Measurements from ENCODE around the gene HSPG2. TPM values are rescaled to one million over a fixed set of nuclear protein-coding genes. Genes with fewer than 3 reads are reported as not detected.
"Not testable (repeated sequence)": the region's sequence is repeated elsewhere in the genome, so short reads cannot be mapped to it uniquely, and the experiment has no call there.

The HSPG2 gene
- 350 TPM for polyA plus RNA-seq (ENCODE audit: insufficient read length)

DNA sequence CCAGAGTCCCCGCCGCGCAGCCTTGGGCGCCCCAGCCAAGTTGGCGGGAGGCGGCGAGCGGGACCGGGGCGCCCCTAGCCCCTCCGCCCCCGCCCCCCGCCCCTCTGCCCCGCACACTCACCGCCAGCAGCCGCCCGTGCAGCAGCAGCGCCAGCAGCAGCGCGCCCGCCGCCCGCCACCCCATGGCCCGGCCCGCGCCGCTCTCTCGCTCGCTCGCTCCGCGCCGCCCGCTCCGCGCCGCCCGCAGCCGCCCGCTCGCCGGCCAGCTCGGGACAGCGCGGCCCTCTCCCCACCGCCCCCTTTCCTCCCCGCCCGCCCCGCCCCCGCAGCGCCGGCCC lies at the start of gene HSPG2:
Gene HSPG2, minus strand, starts transcription at position 277 of the 338 bp plus-strand sequence. Its CDS starts 93 bp downstream, at position 184.
- no peak for DNase-seq

DNA sequence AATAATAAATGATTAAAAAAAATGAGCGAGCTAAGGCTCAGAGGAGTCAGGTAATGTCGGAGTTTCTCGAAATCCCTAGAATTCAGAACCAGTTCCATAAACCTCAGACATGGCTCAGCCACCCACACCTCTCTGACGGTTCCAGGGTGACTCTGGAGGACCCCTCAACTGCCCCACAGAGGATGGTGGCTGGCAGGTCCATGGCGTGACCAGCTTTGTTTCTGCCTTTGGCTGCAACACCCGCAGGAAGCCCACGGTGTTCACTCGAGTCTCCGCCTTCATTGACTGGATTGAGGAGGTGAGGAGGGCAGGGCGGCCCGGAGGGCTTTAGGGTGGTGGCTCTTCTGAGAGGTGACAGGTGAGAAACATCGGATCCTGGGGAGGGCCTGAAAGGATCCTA lies 49.3 kb upstream of the HSPG2 start:
- DNase-seq, result not testable (repeated sequence)

DNA sequence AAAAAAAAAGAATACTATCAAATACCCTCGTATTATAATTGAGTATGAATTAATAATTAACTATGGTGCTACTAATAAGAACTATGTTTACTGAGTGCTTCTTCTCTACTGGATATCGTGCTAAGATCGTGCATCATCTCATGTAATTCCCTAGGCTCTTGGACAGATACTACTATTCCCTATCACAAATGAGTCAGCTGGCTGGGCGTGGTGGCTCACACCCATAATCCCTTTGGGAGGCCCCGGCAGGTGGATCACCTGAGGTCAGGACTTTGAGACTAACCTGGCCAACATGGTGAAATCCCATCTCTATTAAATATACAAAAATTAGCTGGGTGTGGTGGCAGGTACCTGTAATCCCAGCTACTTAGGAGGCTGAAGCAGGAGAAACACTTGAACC lies 48.8 kb upstream of the HSPG2 start:
- not testable (repeated sequence) for DNase-seq

DNA sequence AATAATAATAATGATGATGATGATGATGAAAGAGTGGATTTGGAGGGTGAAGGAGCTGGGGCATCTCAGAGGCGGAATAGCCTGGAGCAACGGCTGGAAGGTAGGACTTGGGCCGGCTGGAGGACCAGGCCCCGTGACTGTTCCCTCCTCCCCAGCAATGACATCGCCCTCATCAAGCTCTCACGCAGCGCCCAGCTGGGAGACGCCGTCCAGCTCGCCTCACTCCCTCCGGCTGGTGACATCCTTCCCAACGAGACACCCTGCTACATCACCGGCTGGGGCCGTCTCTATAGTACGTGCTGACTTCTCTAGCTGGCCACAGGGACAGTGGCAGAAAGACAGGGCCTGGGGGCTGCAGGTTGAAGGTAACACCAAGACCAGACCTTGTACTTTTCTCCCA lies 46.4 kb upstream of the HSPG2 start:
- DNase-seq, result not testable (repeated sequence)

DNA sequence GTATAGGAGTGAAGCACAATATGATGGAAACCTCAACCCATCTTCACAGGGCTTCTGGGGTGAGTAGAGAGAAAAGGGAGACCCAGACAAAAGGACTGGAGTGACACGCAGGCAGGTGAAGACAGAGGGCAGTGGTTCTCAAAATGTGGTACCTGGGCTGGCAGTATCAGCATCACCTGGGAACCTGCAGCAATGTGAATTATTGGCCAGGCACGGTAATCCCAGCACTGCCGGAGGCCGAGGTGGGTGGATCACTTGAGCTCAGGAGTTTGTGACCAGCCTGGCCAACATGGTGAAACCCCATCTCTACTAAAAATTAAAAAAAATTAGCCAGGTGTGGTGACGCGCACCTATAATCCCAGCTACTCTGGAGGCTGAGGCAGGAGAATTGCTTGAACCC lies 45.0 kb upstream of the HSPG2 start:
- DNase-seq, result not testable (repeated sequence)

DNA sequence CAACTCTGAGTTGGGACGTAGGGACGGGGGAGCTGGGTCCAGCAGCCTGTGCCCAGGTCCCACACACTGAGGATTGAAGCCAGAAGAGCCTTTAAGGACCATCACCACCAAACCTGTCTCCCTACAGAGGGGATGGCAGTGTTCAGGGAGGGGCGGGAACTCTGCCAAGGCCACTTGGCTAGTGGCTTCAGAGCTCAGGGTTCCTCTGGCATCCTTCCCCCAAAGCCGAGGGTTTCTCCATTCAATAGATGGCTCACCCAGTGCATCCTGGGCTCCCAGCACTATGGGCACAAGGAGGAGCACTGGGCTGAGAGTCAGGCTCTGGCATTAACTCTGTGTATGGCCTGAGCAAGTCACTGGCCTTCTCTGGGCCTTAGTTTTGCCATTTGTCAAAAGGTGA lies 44.1 kb upstream of the HSPG2 start:
- DNase-seq, result not testable (repeated sequence)

DNA sequence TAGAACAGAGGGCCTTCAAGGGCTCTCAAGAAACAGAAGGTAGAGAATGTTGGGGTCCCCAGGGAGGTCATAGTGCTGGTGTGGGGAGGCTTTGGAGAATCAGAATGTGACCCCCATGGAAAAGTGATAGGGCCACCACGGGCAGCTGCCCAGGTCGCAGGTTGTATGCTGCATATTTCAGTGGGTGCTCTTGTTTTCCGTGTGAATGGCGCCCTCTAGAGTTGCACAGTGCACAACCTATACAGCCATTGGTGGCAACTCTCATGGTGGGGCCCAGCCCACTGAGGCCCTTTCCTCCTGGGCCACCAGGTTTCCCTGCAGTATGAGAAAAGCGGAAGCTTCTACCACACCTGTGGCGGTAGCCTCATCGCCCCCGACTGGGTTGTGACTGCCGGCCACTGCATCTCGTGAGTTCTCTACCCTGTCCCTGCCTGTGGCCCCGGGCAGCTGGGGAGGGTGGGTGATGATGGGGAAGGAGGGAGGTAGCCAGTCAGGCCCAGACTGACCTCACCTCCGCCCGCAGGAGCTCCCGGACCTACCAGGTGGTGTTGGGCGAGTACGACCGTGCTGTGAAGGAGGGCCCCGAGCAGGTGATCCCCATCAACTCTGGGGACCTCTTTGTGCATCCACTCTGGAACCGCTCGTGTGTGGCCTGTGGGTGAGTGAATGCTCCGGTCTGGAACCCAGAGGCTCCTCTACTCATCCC lies 43.6 kb upstream of the HSPG2 start:
- not testable (repeated sequence) for DNase-seq

DNA sequence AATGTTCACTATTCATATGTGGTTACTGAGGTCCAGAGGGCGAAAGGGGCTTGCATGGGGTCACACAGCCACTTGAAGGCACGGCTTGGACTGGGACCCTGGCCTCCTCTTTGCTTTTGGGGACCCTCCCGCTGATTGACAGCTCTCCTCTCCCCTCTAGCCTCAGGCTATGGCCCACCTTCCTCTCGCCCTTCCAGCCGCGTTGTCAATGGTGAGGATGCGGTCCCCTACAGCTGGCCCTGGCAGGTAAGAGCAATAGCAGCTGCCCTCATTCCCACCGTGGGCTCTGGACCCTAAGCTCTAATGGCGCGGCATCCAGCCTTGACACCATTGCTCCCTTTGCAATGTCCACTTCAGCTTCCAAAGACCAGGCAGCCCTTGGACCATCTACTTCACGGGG lies 41.1 kb upstream of the HSPG2 start:
- DNase-seq, result not testable (repeated sequence)

DNA sequence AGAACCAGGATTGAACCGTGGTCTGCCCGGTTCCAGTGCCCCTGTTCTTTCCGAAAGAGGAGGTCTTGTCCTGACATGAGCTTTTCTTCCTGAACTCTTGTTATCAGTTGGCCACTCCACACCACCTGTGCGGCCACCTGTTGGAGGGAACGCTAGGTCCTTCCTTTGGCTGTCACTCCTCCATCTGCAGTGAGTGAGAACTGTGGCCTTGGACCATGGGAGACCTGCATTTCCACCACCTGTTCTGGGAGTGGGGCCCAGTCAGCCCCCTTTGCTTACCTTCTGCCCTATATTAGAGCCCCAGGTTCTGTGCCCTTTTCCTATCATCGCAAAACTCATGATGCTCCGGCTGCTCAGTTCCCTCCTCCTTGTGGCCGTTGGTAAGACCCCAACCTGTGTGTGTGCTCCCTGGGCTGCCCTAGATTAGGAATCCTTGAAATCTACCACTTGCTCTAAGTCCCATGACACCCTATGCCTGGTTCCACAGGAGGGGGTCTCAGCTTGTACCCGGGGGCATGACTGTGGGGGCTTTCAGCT lies 39.7 kb upstream of the HSPG2 start, which contains the start of gene CELA3B:
Gene CELA3B, plus strand, starts transcription at position 320 of the 537 bp plus-strand sequence. Its CDS starts 18 bp downstream, at position 338.
- DNase-seq, result not testable (repeated sequence)

DNA sequence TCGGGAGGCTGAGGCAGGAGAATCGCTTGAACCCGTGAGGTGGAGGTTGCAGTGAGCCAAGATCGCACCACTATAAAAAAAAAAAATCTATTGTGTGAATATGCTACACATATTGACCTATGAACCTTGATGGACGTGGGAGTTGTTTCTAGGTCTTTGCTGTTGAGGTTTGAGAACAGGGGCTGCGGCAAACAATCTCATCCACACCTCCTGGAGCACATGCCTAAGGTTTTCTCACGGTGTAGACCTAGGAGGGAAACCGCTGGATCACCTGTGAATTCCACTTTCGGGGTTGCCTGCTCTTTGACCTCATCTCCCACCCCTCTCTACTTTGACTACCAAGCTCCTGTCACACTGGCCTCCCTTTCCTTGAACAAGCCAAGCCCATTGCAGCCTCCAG lies 38.2 kb upstream of the HSPG2 start:
- DNase-seq, result not testable (repeated sequence)

DNA sequence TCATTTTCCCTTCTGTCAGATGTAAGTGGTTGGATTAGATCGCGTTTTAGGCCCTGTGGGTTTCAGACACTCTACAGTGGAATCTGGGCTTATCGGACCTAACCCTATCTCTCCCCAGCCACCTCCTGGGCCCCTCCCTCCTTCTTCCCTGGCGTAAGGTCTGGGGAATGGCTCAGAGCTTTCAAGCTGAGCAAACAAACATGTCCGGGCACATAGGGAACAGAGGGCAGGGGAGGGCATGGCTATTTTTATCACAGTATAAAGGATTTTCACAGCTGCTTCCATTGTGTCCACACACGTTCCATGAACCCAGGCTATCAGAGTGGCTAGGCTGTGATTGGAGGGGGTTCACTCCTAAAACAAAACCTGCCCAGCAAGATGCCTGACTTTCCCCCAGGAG lies 37.6 kb upstream of the HSPG2 start:
- not testable (repeated sequence) for DNase-seq

DNA sequence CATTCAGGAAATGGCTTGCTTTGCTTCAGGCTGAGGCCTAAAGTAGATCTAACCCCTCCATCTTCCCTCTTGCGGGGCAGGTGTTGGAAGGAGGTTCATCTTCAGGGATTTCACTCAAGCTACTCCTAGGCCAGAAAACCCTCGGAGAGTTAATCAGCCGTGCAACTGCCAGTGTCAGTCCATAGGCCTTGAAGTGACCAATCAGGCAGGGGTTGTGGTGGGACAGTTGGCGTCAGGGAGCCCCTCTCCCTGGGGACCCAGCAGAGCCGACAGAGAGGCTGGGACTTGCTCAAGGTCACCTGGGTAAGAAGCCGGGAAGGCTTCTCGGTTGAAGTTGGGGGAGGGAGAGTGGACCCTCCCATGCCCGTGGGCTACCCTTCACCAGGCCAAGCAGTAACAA lies 36.8 kb upstream of the HSPG2 start:
- not testable (repeated sequence) for DNase-seq

DNA sequence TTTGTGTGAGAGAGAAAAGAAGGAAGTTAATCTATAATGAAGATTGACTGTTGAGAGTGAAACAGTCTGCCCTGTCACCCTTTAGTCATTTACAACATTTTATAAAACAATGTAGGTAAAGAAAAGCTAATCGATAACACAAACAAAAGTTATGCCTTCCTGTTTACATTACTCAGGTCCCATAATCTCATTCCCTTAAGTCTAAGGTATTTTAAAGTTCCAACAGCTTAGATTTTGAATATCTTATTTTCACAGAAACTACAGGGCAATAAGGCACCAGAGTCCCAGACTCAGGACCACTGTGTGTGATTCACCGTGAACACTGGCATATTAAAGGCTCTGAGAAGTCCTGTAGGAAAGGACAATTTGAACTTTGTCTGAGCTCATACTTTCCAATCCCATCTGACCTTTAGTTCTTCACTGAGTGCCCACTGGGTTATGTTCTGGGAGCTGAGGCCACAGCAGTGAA lies 35.9 kb upstream of the HSPG2 start:
- not testable (repeated sequence) for DNase-seq

DNA sequence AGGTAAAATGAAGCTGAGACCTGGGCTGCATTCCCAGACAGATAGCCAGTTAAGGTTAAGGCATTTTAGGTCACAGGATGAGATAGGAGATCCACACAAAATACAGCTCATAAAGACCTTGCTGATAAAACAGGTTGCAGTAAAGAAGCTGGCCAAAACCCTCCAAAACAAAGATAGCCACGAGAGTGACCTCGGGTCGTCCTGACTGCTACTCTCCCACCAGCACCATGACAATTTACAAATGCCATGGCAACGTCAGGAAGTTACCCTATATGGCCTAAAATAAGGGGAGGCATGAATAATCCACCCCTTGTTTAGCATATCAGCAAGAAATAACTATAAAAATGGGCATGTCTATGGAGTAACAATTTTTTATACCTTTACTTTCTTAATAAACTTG lies 33.4 kb upstream of the HSPG2 start:
- DNase-seq, result not testable (repeated sequence)

DNA sequence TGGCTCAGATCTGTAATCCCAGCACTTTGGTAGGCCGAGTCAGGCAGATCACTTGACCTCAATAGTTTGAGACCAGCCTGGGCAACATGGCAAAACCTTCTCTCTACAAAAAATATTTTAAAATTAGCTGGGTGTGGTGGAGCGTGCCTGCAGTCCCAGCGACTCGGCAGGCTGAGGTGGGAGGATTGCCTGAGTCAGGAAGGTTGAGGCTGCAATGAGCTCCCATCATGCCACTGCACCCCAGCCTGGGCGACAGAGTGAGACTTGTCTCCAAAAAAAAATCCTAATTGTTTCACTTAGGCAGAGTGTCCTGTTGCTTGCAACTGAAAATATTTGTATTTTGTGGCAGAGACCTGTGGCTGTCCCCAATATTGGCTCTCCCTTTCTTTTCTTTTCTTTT lies 32.0 kb upstream of the HSPG2 start:
- not testable (repeated sequence) for DNase-seq

DNA sequence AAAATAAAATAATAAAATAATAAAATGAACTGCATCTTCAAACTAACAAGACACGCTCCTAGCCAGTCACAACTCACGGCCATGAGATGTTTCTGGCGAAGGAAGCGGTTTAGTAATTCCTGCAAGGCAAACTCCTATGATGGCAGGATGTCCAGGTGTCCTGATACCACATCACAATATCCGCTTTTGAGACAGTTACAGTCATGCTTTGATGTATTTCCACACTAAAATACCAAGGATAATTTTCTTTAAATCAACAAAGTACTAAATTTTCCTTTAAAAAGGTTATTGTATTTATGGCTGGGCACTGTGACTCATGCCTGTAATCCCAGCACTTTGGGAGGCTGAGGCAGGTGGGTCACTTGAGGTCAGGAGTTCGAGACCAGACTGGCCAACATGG lies 30.1 kb upstream of the HSPG2 start:
- not testable (repeated sequence) for DNase-seq

DNA sequence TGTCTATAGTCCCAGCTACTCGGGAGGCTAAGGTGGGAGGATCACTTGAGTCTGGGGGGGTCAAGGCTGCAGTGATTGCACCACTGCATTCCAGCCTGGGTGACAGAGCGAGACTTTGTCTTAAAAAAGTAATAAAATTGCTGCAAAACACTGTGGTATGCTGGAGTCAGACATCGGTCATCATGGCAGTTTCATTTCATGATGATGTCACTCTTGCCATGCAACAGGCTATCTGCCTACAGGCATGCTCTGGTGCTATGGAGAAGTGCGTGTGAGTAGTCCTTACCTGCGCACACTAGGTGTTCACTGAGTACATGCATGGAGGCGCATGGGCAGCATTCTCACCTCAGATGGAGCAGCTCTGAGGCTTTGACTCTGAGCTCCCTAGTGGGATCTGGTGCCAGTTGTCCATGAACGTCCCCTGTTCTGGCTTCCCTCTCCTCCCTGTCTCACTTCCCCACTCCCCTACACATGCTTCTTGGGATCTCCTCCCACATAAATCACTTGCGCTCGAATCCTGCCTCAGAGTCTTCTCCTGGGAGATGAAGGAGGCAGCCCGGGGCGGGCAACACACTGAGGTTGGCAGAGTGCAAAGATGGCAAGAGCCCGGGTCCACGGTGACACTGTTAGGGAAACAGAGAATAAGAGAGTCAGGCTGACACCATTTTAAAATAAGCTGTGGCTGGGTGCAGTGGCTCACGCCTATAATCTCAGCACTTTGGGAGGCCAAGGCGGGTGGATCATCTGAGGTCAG lies 29.3 kb upstream of the HSPG2 start:
- DNase-seq, result no peak

DNA sequence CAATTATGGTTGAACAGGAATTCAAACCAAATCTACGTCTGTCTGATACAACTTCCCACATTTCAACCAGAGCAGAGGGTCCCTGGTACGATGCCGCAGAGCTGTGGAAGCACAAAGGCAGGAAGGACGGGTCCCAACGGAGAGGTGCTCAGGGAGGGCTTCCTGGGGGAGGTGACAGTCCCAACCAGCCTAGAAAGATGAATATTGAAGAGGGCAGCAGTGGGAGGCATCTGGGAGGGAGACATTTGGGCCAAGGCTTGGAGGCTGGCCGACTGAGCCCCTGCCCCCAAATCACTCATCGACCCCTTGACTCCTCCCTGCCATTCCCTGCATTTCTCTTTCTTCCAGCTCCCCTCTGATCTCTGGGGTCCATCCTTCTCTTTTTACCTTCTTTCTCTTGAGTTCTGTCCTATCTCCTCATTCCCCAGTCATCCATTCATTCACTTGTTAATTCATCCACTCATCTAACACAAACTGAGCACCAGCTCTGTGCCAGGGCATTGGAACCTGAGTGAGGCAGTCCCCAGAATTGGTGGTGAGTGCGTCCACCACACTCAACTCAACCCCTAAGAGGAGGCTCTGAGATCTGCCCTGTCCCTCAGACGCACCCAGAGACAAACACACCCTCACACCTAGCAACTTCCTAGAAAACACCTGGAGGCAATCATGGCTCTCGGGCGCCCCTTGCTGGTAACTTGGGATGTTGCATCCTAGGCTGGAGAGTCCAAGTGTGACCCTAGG lies 26.5 kb upstream of the HSPG2 start:
- DNase-seq, result peak; percentile 66

DNA sequence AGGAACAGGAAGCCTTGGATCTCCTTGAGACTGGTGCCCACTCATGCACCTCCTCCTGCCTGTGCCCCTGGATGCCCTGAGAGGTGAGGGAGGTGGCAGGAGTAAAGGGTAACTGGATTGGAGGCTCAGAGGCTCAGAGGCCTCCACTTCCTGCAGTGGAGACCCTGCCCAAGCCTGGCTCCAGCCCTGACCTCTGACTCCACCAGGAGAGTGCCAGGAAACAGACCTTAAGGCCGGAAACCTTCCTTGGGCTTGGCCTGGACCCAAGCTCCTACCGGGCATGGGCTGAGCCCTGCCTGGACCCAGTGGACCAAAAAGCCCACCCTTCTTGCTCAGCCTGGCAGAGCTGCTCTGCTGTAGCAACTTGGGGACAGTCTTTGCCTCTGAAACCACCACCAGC lies 24.7 kb upstream of the HSPG2 start:
- no peak for DNase-seq

DNA sequence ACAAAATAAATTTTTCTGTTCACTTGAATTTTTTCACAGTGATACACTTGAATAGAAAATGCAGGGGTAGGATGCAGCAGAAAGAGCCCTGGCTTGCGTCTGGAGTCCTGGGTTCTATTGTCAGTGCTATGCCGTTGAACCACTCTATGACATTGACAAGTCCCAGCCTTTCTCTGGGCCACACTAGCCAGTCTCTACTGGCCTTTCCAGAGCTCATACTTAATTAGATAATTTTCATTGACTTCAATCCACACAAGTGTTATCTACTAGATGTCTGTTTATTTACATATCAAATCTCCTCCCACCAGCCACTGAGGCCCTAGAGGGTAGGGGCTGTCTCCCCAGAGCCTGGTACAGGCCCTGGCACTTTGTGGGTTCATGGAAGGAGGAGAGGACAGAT lies 24.2 kb upstream of the HSPG2 start:
- DNase-seq, result no peak

DNA sequence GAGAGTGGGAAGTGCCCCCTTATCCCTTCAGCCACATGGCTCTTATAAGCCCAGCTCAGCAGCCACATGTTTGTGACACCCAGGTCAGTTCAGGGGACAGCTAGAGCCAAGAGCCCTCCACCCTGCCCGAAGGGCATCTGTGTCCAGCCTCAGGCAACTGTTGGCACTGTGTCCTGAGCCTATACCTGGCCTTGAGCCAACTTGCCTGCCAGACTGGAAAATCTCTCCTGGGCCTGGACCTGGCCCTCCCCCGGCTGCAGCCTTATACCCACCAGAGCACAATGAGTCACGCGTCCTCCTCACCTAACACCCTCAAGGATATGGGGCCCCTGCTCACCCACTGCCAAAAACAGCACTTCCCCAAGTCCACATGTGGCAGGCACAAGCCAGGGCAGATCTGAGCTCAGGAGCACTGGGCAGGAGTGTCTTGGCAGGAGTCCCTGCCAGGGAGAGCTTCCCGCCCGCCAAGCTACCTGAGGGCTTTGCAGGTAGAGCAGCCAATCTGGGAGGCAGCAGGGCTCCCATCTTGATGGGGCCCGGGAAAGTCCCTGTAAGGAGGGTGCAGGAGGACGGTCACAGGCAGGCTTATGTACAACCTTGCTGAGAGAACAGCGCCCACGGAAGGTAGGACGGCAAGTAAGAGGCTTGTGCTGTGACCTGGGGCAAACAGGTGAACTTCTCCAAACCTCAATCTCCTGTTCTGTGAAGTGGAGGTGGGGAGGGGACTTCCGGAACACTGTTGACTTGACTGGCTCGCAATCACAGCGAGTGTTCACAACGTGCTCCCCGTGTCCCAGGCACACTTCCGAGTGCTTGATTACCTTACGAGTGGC lies 19.8 kb upstream of the HSPG2 start:
- no peak for DNase-seq
